HG03575 (cell line): ENCODE measurements around the gene TYMP.

ENCODE experiments used
- ATAC-seq: cut with Tn5 transposase; IDR thresholded peaks from one replicate; pipeline ENCODE4 v1.9.1; 2021; ENCODE audit not compliant: unreplicated experiment, insufficient number of reproducible peaks, low FRiP score; ENCODE audit errors: extremely low read depth

TYMP gene

DNA sequence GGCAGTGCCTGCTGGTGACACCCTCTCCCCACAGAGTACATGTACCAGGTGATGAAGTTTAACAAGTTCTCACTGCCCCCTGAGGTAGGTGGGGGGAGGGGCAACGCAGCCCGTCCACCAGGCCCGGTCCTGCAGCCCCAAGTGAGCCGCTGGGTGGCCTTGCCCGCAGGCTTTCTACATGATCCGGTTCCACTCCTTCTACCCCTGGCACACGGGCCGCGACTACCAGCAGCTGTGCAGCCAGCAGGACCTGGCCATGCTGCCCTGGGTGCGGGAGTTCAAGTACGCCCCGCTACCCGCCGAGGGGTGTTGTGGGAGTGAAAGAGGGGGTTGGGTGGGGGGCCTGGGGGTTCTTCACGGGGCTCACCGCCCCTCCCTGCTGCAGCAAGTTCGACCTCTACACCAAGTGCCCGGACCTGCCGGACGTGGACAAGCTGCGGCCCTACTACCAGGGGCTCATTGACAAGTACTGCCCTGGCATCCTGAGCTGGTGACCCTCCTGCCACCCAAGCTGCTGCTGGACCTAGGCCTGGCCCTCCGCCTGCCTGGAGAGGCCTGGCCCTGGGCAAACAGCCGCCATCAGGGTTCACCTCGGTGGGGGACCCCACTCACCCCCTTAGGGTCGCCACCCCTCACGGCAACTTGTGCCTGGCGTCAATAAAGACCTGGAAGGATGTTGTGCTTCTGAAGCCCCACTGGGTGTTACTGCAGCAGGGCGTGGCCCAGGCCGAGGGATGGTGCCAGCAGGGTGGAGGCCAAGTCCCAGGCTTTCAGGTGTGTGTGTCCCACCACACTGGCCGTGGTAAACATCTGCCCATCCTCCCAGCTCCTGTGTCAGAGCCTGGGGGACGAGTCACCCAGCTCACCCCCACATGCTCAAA lies 40.2 kb downstream of the TYMP start:
- no peak for ATAC-seq

DNA sequence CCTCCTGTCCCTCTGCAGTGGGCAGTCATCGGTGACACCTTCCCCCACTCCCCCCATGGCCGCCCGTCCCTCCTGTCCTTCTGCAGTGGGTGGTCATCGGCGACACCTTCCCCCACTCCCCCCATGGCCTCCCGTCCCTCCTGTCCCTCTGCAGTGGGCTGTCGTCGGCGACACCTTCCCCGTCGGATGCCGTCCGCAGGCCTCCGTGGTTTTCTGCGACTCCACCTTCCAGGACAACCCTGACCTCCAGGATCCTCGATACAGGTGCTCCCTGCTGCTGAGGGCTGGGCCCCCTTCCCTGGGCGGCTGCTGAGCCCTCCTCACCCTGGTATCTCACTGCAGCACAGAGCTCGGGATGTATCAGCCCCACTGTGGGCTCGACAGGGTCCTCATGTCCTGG lies 40.9 kb downstream of the TYMP start:
- no peak for ATAC-seq

DNA sequence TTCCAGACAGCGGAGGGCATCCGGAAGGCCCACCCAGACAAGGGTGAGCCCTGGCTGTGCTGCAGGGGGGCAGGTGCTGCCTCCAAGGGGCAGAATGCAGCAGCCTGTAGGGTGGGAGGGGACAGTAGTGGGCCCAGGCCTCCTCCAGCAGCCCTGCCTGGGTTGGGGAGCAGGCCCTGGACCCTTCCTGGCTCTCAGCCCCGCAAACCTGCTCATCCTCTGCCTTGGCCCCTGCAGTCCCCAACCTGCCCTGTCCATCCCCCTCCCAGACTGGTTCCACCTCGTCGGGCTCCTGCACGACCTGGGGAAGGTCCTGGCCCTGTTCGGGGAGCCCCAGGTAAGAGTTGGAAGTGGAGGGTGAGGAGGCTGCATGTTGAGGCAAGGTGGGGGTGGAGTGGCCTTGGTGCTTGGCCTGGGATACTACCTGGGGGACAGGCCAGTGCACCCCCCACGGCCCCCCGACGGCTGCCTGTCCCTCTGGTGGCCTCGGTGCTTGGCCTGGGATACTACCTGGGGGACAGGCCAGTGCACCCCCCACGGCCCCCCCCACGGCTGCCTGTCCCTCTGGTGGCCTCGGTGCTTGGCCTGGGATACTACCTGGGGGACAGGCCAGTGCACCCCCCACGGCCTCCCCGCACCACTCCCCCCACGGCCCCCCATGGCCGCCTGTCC lies 41.7 kb downstream of the TYMP start:
- no peak for ATAC-seq

DNA sequence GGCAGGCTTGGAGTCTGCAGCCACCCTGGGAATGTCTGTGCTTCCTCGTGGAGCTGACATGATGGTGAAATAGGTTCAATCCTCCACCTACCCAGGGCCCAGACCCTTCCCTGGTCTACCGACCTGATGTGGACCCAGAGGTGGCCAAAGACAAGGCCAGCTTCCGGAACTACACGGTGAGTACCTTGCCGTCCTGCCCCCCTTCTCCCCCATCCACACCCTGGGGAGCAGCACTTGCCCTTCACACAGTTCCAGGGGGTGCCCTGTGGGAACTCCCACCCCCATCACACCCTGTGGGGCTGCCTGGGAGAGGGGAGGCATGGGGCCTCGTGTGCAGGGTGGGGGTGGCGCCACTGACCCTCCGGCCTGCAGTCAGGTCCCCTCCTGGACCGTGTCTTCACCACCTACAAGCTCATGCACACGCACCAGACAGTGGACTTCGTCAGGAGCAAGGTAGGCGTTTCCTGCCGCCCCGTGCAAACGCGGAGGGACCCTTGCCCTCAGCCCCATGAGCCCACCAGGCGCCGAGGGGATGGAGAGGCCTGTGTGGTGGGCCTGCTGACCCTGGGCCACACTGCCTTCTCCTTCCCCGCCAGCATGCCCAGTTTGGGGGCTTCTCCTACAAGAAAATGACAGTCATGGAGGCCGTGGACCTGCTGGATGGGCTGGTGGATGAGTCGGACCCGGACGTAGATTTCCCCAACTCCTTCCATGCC lies 42.4 kb downstream of the TYMP start:
- no peak for ATAC-seq

DNA sequence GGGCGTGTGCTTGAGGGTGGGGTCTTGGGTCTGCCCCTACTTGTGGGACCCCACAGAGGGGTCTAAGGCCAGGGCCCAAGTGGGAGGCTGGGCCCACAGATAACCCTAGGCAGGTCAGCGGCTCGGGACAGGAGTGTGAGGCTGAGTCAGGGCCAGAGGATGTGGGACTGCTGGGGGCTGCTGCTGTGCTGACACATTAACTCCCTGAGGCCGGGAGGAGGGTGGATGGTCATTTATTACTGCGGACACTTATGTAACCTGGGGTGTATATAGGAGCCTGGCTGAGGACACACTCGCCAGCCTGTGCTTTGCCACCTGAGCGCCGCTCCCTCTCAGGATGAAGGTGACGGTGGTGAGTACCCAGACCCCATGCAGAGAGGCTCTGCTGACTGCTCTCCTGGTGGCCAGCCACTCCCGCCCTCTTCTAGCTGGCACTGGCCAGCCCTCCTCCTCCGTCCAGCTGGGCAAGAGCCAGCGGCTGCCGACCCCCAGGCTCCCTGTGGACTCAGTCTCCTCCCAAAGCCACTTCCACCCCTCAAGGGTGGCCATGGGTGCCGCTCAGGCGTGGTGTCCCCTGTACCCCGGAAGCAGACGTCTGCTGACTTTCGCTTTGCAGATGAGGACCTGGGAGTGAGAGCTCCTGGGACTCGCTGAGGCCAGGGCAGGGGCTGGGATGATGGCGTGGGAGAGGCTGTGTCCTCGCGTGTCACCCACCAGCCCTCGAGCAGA lies 43.1 kb downstream of the TYMP start, which contains the start of gene MIOX:
MIOX (plus strand) TSS at position 299 of the 729 bp plus-strand sequence; CDS start at position 338, 39 bp downstream.
- ATAC-seq = no peak

DNA sequence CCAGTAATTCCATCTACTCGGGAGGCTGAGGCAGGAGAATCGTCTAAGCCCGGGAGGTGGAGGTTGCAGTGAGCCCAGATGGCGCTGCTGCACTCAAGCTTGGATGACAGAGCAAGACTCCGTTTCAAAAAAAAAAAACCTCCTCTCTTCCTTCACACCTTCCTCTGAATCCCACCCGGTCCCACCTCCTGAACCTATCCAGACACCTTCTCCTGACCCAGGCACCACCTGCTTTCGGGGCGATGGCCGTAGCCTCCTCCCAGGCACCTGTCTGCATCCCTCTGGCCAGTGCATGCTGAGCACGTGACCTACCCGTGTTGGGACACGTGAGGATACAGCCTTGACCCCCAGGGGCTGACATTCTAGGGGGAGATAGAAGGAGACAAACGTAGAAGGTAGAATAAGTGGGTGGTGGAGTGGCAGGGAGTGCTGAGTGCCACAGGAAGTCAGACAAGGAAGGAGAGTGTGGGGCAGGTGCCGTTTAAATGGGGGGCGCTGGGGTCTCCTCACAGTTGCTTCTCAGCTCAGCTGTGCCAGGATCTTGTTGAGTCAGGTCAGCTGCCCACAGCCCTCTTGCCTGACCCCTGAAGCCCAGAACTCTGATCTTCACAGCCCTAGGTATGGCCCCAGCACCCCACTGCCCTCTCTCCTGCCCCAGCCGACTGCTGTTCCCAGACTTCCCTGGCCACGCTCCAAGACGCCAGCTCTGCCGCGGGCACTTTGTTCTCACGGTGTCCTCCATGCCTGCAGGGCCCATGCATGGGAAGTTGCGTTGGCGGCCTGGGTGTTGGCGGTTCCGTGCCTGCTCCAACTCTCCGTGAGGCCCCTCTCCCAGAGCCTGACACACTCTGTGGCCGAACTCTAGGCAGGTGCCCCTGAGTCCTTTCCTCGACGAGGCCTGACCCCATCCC lies 44.3 kb downstream of the TYMP start:
- no peak for ATAC-seq

DNA sequence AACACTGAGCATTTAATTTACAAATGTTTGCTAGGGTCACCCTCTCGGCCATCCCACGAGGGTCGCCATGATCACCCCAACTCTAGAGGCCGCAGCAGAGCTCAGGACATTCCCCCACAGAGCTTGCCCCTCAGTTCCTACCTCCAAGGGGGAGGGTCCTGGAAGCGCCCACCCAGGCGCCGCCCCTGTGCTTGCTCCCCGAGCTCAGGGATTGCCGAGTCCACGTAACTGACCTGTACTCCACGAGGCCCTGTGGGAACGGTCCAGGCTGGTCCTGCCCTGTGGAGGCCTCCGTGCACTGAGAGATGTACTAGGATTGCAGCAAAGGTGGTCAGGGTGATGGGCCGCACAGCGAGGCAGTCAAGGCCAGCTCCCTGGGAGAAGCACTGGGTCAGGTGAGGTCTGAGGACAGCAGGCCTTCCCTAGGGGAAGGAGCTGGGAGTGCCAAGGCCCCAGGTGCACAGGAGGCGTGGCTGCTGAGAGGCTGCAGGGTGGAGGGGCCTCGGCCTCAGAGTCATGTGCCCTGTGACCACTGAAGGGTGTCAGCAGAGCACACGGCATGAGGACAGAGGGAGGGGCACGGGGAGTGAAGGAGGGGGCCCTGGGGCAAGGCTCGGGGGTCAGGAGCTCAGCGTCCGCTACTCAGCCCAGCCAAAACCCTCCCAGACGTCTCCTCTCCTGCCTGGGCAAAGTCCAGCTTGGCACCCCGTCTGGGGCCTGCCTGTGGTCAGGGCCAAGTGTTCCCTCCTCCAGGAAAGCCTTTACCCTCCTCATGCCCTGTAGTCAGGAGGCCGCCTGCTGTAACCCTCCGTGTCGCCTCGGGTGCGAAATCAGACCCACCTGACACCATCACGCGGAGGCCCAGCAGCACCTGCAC lies 45.6 kb downstream of the TYMP start:
- no peak for ATAC-seq

DNA sequence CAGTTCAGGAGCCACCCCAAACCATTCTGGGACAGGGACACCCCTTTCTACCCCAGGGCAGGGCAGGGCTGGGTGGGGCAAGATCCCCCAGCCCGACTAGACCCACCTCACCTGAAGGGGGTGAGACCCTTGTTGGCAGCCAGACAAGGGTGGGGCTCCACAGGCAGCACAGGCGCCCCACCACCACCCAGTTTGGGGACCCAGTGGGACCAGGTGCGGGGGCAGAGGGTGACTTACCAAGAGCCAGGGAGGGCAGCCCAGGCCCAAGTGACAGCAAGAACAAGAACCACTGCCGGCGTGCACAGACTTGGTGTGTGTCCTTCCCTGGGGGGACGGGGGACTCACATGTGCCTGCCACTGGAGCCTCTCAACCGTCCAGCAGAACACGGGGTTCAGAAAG lies 46.3 kb downstream of the TYMP start:
- no peak for ATAC-seq

DNA sequence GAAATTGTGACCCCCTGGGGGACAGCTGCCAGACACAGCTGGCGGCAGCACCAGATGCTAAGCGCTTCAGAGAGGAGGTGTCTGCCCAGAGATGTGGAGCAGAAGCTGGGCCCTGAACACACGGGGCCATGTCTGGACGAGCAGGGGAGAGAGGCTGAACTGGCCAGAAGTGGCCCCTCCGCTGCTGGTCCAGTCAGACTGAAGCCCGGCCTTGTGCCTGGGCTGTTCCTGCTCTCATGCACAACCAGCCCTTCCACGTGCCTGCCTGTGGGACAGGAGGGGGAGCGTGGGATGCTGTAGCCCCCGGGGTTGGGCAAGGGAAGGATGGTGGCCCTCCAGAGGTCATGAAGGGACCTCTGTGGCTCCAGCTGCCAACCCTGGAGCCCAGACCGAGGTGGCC lies 46.7 kb downstream of the TYMP start:
- ATAC-seq = no peak

DNA sequence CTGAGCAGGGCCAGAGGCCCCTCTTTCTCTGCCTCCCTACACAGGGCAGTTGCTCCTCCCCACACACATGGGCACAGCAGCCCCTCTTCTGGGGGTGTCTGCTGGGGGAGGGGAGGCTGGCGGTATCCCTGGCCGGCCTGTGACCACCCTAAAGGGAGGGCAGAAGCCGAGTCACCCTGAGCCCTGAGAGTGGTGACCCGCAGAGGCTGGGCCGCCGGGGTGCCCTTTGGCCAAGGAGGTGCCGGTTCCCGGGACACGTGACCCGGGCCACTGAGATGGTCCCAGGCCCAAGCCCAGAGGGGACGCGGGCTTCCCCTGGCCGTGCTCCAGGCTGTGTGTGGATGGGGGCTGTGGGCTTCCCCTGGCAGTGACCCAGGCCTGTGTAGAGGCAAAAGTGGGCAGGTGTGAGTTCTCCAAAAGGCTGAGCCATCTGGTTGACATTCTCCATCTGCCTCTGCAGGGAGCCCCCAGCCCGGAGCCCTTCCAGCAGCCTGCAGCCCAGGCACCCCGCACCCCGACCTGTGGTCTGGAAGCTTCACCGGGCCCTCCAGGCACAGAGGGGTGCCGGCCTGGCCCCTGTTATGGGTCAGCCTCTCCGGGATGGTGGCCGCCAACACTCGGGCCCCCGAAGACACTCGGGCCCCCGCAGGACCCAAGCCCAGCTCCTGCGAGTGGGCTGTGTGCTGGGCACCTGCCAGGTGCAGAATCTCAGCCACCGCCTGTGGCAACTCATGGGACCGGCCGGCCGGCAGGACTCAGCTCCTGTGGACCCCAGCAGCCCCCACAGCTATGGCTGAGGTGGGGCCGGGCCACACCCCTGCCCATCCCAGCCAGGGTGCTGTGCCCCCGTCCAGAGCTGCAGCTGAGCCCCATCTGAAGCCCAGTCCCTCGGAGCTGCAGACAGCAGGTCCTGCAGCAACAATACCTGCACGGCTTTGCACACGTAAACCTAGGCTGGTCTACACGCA lies 47.4 kb downstream of the TYMP start:
- no peak for ATAC-seq

DNA sequence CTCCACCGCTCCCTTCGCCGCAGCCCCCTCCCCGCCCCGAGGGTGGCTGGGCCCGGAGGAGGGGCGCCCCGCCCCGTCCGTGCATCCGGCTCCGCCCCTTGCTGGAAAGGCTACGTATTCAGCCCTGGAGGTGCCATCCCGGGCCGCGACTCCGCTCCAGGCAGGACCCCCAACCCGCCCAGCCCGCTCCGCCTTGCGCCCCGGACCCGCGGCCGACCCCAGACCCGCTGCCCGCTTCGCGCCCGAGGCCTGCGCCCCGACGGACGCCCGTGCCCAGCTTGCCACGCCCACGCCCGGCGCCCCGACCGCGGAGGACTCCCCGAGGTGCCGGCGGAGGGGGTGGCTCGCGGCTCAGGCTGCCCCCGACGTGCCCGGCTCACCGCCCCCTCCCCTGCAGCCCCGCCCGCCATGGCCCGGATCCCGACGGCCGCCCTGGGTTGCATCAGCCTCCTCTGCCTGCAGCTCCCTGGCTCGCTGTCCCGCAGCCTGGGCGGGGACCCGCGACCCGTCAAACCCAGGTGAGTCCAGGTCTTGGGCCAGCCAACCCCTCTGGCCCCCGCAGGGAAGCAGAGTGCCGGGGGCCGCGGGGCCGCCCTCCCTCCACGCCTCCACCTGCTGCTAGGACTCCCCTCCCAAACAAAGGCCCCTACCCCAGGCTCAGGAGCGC lies 48.2 kb downstream of the TYMP start, which contains the start of gene ADM2:
ADM2 (plus strand) TSS at position 104 of the 667 bp plus-strand sequence; CDS start at position 409, 305 bp downstream.
- no peak for ATAC-seq

DNA sequence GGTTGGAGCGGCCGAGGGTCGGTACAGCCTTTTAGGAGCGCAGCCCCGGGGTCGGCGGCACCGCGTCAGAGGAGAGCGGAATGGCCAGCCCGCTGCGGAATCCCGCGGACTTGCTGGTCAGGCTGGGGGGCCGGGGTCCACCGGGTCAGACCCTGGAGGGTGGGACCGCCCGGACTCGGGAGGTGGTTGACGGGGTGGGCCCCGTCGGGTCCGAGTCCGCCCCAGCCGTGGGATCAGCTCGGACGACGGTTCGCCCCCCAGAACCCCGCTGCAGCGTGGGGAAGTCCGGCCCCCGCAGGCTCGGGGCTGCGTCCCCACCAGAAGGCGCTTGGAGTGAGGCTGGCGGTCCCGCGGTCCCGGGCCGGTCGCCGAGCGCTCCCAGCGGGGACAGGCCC lies 48.8 kb downstream of the TYMP start:
- ATAC-seq = no peak

DNA sequence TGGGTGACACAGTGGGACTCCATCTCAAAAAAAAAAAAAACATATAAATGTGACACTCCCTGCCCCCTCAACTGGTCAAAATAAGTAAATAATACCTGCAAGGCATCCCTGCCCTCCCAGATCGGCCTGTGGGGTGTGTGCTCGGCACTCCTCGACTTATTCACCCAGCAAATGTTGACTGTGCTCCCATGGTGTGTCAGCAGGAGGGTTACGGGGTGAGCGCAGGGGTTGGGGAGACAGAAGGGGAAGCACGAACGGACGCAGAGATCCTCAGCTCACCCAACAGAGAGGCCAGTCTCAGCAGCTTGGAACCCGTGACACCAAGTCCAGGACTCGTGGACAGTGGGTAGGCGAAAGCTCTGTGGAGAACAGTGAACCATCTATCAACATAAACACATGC lies 50.1 kb downstream of the TYMP start:
- ATAC-seq = no peak

DNA sequence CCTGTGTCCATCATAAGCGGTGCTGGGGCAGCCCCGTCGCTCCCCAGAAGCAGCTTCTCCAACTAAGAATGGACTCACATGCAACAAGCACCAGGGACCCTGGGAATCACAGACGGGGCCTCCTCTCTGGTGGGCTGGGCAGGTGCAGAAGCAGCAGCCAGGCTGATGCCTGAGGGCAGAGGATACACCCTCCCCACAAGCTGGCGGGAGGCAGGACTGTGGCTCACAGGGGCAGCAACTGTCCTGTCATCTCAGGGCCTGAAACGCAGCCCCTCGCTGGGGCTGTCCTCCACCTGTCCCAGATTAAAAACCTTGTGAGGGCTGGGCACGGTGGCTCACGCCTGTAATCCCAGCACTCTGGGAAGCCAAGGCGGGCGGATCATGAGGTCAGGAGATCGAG lies 51.9 kb downstream of the TYMP start:
- ATAC-seq = no peak

DNA sequence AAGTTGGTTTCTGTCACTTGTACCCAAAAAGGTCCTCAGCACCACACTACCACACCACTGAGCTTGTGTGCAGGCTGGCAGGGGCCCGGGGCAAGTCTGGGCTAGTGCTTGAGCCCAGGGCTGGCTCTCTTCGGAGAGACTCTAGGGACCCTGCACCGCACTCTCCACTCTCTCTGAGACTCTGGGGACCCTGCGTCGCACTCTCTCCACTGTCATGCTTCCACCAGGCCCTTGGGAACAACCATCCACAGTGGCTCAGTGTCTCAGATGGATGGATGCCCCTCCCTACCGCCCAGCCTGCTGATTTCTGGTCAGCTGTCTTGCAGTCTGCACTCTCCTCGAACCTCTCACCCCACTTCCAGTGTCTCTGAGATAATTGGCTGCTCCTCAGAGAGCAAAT lies 52.9 kb downstream of the TYMP start:
- no peak for ATAC-seq
